GM21825 (cell line): ENCODE data around the gene GRK5.

Experiments used
- ATAC-seq: cut with Tn5 transposase; IDR thresholded peaks from one replicate; pipeline ENCODE4 v1.9.1; 2021; ENCODE audit warnings: mild to moderate bottlenecking, moderate library complexity; ENCODE audit not compliant: unreplicated experiment

GRK5 gene

GRCh38 chr10:119374236-119374635 is 166.9 kb downstream of the GRK5 start:
- ATAC-seq = no peak

DNA sequence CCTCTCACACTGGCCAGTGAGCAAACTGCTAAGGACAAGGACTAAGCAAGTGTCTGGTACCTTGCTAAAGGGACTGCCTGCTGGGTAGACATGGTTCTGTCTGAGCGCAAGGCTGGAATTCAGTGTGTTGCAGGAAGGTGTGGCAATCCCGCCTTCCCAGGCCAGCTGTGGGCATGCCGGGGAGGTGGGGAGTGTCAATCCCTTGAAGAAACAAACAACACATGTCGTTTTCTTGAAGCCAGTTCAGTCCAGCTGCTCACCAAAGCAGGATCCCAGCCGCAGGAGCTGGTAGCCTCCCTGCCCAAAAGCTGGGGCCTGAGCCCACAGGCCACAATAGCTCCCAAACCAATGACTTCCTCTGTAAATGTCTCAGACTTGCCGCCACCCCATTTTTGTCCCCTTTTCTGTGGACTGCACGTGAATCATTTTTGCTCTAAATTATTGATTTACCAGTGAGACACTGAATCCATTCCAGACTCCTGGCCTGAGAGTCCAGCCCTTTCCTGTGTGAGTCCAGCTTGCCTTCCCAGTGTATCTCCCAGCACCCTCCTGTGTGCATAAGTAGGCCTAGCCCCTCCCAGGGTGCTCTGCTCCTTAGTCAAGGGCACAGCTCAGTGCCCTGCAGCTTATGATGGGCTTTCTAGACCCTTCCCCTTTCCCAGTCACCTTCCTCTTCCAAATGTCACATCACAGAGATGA is 168.4 kb downstream of the GRK5 start:
- ATAC-seq = no peak

DNA sequence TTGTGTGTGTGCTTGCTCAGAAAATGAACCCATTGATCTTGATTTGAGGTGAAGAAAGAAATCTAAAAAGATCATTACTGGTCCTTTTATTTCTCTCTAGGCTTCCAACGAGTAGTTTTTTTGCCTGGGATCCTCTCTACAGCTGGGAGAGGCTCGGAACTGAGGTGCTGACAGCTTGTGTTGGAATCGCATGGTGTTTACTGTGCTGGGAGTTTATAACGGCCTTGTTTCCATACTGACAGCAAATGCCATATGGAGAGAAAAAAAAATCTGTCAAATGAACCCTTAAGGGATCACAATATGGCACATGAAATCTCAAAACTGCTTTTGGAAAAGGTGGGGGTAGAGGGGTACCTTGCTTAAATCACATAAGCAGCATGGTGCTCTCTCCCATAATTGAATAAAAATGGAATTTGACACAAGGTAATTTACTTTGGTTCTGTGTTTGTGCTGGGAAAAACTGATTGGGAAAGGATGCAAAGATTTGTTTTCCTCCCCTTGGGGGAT is 170.1 kb downstream of the GRK5 start:
- no peak for ATAC-seq

DNA sequence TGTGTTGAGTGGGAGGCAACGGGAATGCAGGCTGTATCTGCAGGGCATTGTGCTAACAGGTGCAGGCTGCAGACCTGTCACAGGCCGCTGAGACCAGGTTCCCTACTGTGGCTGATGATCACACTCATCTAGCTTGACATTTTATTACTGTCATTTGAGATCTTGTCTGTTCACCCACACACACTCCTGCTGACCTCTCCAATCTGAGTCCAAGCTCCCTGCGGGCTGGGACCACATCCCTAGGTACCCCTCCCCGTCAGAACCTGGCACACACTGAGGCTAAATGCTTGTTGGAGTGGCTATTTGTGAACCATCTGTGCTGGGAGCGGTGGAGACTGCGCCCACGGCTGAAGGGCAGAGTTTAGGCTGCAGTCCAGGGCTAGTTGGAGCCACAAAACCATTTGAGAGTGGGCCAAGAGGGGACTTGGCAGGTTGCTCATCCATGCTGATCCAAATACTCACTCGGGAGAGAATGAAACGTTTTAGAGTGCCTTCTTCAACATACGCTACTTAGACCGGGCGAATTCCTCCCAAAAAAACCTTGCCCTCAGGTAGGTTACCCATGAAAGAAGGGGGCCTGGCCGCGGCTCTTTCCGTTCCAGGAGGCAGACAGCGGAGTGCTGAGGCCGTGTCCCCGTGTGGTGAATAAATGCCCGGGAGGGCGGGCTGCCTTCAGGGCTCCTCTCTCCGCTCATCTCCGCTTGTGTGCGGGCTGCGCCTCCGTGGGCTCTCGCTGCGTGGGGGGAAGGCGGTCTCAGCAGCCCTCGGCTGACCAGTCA is 170.8 kb downstream of the GRK5 start:
- no peak for ATAC-seq

DNA sequence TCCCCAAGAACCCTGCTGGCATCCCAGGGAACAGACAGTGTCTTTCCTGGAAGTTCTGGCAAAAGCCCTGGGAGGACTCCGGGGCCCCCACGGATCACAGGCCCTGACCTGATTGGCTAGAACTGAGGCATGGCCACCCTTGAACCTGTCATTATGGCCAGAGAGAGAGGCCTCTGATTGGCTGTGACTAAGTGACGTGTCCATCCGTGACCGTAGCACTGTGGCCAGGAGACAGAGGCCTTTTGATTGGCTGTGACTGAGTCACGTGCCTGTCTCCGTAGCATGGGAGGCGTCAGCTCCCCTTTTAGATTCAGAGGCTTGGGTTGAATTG is 171.3 kb downstream of the GRK5 start:
- ATAC-seq = no peak

DNA sequence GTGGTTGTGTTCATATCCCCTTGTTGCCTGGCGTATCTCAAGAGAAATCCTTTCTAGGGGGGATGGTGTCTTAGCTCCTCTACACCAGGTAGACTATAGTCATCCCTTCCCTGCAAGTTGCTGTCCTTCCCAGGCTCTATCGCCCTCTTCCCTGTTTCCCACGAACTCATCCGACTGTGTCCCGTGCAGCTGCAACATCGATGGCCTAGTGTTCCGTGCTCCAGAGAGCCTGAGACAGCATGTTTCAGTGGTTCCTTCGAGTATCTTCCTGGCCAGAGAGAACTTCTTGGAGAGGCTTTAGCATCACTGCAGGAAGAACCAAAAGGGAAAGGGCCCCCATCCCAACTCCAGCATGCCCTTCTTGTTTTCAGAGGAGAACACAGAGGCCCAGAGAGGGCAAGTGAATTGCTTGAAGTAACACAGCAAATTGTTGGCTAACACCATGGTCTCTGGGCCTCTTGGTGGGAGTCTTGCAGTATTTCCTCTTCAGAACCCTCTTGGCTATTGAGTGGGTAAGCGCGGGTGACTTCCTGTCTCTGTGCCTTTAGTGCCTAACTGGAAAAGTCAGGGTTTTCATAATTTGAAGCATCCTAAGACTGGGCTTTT is 172.2 kb downstream of the GRK5 start:
- ATAC-seq = no peak

DNA sequence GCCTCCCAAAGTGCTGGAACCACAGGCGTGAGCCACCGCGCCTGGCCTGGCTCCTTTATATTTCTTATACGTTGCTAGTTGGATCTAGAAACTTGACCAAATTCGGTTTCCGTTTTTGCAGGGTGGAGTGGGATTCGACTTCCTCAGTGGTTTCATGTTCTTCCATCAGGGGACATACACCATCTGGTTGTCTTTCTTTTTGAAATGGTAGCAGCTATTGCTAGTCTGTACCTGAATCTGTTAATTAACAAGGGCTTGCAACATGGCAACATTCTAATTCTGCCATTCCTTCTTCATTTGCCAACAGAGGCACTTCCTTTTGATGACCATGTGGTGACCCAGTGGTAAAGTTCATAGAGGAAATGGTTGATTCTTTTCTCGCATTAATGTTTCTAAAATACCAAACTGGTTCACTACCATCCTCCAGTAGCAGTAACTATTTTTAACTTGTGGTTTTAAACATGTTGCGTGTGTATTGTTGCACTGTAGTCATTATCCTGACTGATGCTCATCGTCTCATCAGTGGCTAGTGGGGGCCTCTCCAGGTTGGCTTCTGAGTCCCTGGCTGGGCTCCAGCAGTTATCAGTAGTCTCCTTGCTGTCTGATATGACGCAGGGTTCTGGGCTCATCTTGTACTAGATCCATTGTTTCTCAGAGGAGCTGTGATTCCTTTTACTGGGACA is 175.9 kb downstream of the GRK5 start:
- ATAC-seq = no peak

DNA sequence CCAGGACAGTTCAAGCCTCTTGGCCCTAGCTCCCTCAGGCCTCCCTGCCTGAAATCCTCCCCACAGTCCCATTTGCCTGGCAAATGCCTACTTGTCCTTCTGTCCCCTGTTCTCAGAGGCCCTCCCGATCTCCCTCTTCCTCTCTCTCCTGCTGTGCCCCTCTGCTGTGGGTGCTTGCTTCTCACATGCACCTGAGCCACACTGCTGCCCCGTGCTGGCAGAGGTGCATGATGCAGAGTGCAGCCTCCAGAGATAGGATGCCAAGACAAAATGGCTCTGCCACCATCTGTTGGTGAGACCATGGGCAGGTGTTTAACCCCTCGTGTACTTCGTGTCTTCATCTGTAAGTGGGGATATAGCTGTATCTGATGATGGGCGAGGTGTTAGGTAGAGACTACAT is 176.8 kb downstream of the GRK5 start:
- ATAC-seq = no peak

GRCh38 chr10:119386666-119387065 is 179.3 kb downstream of the GRK5 start:
- no peak for ATAC-seq

DNA sequence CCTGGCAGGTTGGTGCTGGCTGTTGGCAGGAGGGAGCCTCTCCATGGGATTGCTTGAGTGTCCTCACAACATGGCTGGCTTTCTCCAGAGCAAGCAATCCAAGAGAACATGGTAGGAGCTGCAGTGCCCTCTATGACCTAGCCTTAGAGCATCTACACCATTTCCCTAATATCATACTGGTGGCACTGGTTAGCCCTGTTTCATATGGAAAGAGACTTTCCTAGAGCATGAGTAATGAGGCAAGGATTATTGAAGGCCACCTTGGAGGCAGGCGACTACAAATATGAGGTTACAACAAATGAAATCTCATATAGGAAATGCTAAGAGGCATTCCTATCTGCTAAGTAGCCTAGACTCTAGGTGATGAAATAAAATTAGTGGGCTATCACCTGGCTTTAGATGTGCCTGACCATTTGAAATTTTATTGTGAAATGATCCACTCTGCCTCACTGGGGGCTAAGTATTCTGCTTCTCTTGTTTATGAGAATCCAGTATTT is 181.5 kb downstream of the GRK5 start:
- ATAC-seq = no peak

- ATAC-seq = no peak
Observed at GRCh38 chr10:119391440-119392251, 184.3 kb downstream of the GRK5 start.

- no peak for ATAC-seq
Observed at GRCh38 chr10:119393019-119393418, 185.6 kb downstream of the GRK5 start.

DNA sequence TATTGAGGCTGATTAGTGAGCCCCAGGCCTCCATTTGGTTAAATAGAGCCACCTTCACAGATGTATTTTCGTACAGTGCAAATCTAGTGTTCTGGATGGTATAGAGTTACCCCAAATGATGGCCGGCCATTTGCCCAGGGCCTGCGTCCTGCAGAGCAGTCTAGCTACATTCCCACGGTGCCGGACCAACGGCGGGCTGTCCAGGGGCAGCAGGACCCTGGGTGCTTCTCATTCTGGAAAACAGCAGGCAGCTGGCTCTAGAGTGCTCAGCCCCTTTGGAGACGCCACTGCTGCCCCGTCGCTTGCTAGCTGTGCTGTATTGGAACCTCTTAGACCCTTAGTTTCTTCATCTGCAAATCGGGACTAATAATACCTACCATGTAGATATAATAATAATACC is 186.1 kb downstream of the GRK5 start:
- no peak for ATAC-seq

DNA sequence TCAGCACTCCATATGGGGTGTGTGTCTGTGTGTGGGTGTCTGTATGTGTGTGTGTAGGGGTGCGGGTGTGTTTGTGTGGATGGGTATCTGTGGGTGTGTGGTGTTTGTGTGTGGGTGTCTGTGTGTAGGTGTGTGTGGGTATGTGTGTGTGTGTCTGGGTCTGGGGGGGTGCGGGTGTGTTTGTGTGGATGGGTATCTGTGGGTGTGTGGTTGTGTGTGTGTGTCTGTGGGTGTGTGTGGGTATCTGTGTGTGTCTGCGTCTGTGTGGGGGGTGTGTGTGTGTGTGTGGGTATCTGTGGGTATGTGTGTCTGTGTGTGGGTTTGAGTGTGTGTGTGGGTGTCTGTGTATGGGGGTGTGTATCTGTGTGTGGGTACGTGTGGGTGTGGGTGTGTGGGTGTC is 186.5 kb downstream of the GRK5 start:
- ATAC-seq = no peak

GRCh38 chr10:119394657-119395279 is 187.4 kb downstream of the GRK5 start:
- ATAC-seq = no peak

DNA sequence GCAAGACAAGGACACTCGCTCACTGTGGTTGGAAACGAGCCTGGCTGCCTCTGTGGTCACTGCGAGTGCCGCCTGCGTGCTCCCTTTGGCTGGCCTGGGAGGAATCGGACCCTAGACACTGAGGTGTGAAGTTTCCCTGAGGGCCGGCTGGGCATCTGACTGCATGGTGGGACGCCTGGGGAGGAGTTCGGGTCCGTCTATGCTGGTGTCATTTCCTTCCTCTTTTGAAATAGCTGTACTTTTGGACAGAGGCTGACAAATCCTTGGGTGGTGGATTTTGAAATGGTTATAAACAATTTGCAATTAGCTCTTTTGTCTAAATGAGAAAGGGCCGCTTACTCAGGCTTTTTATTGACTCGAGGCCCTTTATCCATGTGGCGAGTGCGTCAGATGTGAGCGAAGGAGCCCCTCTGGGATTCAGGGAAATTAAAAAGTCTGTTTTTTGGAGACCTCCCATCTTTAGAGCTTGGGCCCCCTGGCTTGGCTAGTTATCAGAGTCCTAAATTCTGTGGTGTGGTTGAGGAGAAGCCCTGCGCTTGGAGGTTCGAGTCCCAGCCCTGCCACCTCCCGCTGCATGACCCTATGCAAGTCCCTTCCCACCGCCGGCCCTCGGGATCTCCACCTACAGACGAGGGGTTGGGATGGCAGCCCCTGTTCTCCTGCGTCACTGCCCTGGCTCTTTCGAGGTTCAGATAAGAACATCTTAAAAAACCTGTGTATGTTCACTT is 188.1 kb downstream of the GRK5 start:
- no peak for ATAC-seq

GRCh38 chr10:119396008-119396708 is 188.8 kb downstream of the GRK5 start:
- ATAC-seq = no peak

DNA sequence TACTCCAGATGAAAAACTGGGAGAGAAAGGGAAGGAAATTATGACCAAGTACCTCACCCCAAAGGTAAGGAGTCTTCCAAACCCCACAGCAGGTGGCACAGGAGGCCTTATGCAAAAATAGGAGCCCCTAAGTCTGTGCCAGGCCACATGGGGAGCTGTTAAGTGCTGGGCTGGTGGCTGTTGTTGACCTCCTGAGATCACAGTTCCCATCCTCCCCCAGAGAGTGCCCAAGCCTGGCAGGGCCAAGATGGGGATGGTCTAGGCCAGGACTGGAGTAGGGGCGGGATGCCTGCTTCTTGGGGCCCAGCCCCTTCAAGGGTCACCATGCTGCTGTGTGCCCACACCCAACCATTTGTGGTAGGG is 189.3 kb downstream of the GRK5 start:
- no peak for ATAC-seq

- no peak for ATAC-seq
Observed at GRCh38 chr10:119397416-119397815, 190.0 kb downstream of the GRK5 start.
